Stimulated activated naive CD4-positive, alpha-beta T cell treated with Interleukin-2 at 50 U/mL for 16 hours (primary cell): ENCODE results near the gene JMJD7.

ENCODE experiments used
- DNase-seq: peaks from one replicate; lab custom pipeline; 2025; lab: John Stamatoyannopoulos, UW

JMJD7 gene

GRCh38 chr15:41866872-41867579 is 39.1 kb downstream of the JMJD7 start:
- no peak for DNase-seq

GRCh38 chr15:41868321-41868720 is 40.4 kb downstream of the JMJD7 start:
- no peak for DNase-seq

GRCh38 chr15:41869770-41870688 is 42.1 kb downstream of the JMJD7 start:
- no peak for DNase-seq

- DNase-seq = peak; percentile 47
Observed at GRCh38 chr15:41870689-41871081, 42.8 kb downstream of the JMJD7 start.

- no peak for DNase-seq
Observed at GRCh38 chr15:41871175-41871905, 43.4 kb downstream of the JMJD7 start.

GRCh38 chr15:41872166-41872747 is 44.4 kb downstream of the JMJD7 start:
- DNase-seq = no peak

- no peak for DNase-seq
Observed at GRCh38 chr15:41873711-41874110, 45.8 kb downstream of the JMJD7 start.

GRCh38 chr15:41874736-41875135 is 46.8 kb downstream of the JMJD7 start:
- no peak for DNase-seq

GRCh38 chr15:41876007-41876406 is 48.1 kb downstream of the JMJD7 start:
- no peak for DNase-seq

GRCh38 chr15:41876689-41877088 is 48.8 kb downstream of the JMJD7 start:
- no peak for DNase-seq

- DNase-seq = no peak
Observed at GRCh38 chr15:41877631-41878354, 49.9 kb downstream of the JMJD7 start.

- no peak for DNase-seq
Observed at GRCh38 chr15:41878355-41878699, 50.4 kb downstream of the JMJD7 start.

- DNase-seq = no peak
Observed at GRCh38 chr15:41879321-41879845, 51.5 kb downstream of the JMJD7 start.

GRCh38 chr15:41880156-41880877 is 52.4 kb downstream of the JMJD7 start:
- DNase-seq = no peak

- no peak for DNase-seq
Observed at GRCh38 chr15:41881086-41881485, 53.2 kb downstream of the JMJD7 start.

- no peak for DNase-seq
Observed at GRCh38 chr15:41881550-41881919, 53.6 kb downstream of the JMJD7 start.

- DNase-seq = no peak
Observed at GRCh38 chr15:41881920-41882688, 54.2 kb downstream of the JMJD7 start.

- DNase-seq = no peak
Observed at GRCh38 chr15:41882689-41883483, 55.0 kb downstream of the JMJD7 start.

GRCh38 chr15:41883484-41883825 is 55.6 kb downstream of the JMJD7 start:
- DNase-seq = no peak
